Ishikawa (cell line): Measurements from ENCODE around the gene OR2H1.

Experiments
- CEBPB ChIP-seq: IDR thresholded peaks from 2 replicates; pipeline ENCODE4 v1.6.1; 2012
- CREB1 ChIP-seq: IDR thresholded peaks from 2 replicates; pipeline ENCODE4 v1.6.1; 2012; ENCODE audit warnings: low read depth
- EGR1 ChIP-seq: IDR thresholded peaks from 2 replicates; pipeline ENCODE4 v1.6.1; 2012
- EP300 ChIP-seq: IDR thresholded peaks from 2 replicates; pipeline ENCODE4 v1.6.1; 2012; ENCODE audit warnings: borderline replicate concordance
- FOXM1 ChIP-seq: IDR thresholded peaks from 2 replicates; pipeline ENCODE4 v1.6.1; 2012; ENCODE audit warnings: low read depth, borderline replicate concordance
- NFIC ChIP-seq: IDR thresholded peaks from 2 replicates; pipeline ENCODE4 v1.6.1; 2012
- RAD21 ChIP-seq: IDR thresholded peaks from 2 replicates; pipeline ENCODE4 v1.6.1; 2012; ENCODE audit warnings: low read depth
- TAF1 ChIP-seq: IDR thresholded peaks from 2 replicates; pipeline ENCODE4 v1.6.1; 2012; ENCODE audit warnings: low read depth, mild to moderate bottlenecking
- TCF12 ChIP-seq: IDR thresholded peaks from 2 replicates; pipeline ENCODE4 v1.6.1; 2012; ENCODE audit warnings: low read depth
- TEAD4 ChIP-seq: IDR thresholded peaks from 2 replicates; pipeline ENCODE4 v1.6.1; 2012
- YY1 ChIP-seq: IDR thresholded peaks from 2 replicates; pipeline ENCODE4 v1.6.1; 2012; ENCODE audit warnings: low read depth
- ZBTB7A ChIP-seq: IDR thresholded peaks from 2 replicates; pipeline ENCODE4 v1.6.1; 2012; ENCODE audit warnings: low read depth
- TF ChIP-seq, protein P1 (sequence below): IDR thresholded peaks from 2 replicates; pipeline ENCODE4 v1.6.1; 2012; ENCODE audit warnings: low read depth, mild to moderate bottlenecking
- TF ChIP-seq, protein P2 (sequence below): IDR thresholded peaks from 2 replicates; pipeline ENCODE4 v1.6.1; 2012
- TF ChIP-seq, protein P3 (sequence below): IDR thresholded peaks from 2 replicates; pipeline ENCODE4 v1.6.1; 2012

The OR2H1 gene

DNA sequence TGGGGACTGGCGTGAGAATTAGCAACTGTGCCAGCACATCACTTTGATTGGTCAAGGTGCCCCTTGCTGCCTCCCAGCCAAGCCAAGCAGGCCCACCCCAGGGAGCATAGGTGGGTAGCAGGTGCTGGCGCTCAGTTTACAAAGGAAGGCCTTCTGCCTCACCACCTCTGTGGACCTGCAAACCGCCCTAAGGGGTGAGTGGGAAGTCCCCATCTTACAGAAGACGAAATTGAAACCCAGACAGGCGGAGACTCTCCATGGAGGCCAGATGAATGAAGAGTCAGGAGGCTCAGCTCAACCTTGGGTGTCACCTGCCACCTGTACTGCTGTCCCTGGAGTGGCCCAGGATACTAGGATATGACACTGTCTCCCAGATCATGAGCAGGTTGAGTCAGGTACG lies 52.3 kb downstream of the OR2H1 start:
- TF ChIP-seq EGR1 (no peak), TCF12 (no peak), FOXM1 (no peak), TEAD4 (no peak), RAD21 (no peak)
- TF ChIP-seq, protein P1, sequence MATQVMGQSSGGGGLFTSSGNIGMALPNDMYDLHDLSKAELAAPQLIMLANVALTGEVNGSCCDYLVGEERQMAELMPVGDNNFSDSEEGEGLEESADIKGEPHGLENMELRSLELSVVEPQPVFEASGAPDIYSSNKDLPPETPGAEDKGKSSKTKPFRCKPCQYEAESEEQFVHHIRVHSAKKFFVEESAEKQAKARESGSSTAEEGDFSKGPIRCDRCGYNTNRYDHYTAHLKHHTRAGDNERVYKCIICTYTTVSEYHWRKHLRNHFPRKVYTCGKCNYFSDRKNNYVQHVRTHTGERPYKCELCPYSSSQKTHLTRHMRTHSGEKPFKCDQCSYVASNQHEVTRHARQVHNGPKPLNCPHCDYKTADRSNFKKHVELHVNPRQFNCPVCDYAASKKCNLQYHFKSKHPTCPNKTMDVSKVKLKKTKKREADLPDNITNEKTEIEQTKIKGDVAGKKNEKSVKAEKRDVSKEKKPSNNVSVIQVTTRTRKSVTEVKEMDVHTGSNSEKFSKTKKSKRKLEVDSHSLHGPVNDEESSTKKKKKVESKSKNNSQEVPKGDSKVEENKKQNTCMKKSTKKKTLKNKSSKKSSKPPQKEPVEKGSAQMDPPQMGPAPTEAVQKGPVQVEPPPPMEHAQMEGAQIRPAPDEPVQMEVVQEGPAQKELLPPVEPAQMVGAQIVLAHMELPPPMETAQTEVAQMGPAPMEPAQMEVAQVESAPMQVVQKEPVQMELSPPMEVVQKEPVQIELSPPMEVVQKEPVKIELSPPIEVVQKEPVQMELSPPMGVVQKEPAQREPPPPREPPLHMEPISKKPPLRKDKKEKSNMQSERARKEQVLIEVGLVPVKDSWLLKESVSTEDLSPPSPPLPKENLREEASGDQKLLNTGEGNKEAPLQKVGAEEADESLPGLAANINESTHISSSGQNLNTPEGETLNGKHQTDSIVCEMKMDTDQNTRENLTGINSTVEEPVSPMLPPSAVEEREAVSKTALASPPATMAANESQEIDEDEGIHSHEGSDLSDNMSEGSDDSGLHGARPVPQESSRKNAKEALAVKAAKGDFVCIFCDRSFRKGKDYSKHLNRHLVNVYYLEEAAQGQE: no peak

DNA sequence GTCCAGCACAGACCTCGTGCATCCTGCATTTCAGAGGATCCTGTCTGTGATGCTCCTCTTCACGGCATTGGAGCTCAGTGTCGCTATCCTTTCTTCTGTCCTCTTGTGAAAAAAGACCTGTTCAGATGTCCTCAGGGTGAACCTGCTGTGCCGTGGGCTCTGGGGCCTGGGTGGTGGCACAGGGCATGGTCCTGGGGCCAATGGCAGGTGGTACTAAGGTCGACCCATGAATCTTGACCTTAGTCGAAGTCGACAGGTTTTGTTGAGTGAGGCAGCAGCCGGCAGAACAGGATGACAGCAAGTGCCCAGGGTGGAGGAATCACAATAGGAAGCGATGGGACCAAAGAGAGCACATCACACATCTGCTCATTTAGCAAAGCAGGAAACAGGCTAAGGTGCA lies 52.8 kb downstream of the OR2H1 start:
- TF ChIP-seq CREB1 (no peak), EGR1 (no peak), CEBPB (no peak), TAF1 (no peak), EP300 (no peak)

DNA sequence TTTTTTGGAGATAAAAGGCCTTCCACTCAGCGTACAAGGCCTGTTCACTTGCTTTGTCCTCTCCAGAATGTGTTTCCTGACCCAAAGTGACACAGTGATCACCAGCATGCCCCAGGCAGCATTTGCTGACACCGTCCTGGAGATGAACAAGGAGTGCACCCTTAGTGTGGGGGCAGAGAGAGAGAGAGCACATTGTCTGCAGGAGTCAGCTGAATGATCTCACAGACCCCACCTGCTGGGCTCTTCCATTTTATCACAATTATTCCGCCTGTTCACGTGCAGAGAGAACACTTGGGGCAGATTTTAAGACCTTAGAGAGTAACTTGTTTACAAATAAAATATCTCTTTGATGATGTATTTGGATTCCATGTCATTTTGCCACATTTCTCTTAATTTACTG lies 53.2 kb downstream of the OR2H1 start:
- TF ChIP-seq ZBTB7A (no peak), RAD21 (no peak), FOXM1 (no peak), TEAD4 (no peak), EP300 (no peak)
- TF ChIP-seq, protein P2, sequence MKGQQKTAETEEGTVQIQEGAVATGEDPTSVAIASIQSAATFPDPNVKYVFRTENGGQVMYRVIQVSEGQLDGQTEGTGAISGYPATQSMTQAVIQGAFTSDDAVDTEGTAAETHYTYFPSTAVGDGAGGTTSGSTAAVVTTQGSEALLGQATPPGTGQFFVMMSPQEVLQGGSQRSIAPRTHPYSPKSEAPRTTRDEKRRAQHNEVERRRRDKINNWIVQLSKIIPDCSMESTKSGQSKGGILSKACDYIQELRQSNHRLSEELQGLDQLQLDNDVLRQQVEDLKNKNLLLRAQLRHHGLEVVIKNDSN: no peak
- TF ChIP-seq, protein P3, sequence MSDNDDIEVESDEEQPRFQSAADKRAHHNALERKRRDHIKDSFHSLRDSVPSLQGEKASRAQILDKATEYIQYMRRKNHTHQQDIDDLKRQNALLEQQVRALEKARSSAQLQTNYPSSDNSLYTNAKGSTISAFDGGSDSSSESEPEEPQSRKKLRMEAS: no peak

DNA sequence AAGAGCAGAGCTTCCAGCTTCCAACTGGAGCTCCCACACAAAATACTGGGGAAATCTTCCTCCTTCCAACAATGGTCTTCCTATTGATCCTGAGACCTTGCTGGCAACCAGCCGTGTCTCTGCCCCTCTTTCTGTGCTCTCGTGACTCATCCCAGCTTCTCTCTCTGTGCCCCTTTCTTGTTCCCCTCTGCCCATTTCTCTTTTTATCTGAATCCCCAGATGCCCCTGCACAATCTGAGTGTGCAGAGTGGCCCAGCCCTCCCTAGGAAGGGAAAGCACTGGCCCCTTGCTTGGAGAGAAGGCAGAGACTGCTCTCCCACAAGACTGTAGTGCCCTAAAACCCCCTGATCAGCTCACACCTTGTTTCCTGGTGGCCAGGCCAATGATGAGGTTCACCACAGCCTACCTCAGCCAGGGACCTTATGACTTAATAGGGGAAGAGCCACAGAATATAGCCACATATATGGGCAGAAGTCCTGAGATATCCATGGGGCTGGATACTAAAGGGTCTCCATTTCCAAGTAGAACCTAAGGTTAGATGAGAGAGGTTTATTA lies 53.9 kb downstream of the OR2H1 start:
- TF ChIP-seq NFIC: no peak
- TF ChIP-seq, protein P2: no peak
- TF ChIP-seq TEAD4: no peak
- no peak for TF ChIP-seq EP300
- no peak for TF ChIP-seq YY1
- TF ChIP-seq ZBTB7A: no peak
- TF ChIP-seq, protein P1: no peak
- TF ChIP-seq TCF12: no peak
- no peak for TF ChIP-seq TAF1
- no peak for TF ChIP-seq FOXM1
- no peak for TF ChIP-seq EGR1
- no peak for TF ChIP-seq CEBPB
- no peak for TF ChIP-seq CREB1
- TF ChIP-seq, protein P3: no peak
